Measurements from ENCODE around the gene LBH. TPM values are rescaled to one million over a fixed set of nuclear protein-coding genes. Genes with fewer than 3 reads are reported as not detected.
"Not testable (repeated sequence)": the region's sequence is repeated elsewhere in the genome, so short reads cannot be mapped to it uniquely, and the experiment has no call there.

The LBH gene
- total RNA-seq, 2 experiments from 2014 or later = 3.0 to 3.7 TPM

DNA sequence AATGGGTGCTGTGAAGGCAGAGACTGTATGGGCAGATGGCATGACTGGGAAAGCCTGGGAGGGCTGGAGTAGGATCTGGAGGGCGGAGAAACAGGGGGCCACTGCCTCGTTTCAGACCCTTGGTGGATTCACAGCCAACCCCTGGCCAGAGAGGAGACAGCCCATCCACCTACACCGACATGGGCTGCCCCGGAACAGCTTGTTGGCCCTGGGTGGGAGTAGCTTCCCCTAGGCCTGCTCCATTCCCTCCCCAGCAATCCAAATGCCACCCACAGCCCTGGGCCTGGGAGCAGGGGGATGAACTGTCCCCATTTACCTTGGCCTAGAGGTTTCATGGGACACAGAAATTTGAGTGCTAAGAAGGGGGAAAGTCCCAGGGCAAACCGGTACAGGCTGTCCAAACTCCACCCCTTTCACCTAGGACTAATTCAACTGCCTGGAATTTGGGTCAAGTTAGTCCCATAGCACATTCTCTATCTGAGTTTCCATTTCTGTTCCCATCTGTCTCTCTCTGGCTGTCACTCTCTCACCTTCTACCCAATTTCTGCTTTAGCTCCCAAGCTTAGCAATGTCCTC, 37.0 kb downstream of the LBH start:
- Histone ChIP-seq H3K27ac (ENCODE audit: low read depth, low read length, poor library complexity, severe bottlenecking) (no peak overlapping the region), H3K9me3 (ENCODE audit: low read length) (no peaks in the 10 kb centered on the region), H2AFZ (ENCODE audit: low read length) (no peak overlapping the region), H4K20me1 (ENCODE audit: insufficient read depth, low read length) (no peaks in the 10 kb centered on the region), H3K4me3 (ENCODE audit: low read depth, low read length, poor library complexity, severe bottlenecking) (no peak overlapping the region), H3K36me3 (ENCODE audit: insufficient read depth, low read length) (no peaks in the 10 kb centered on the region), H3K79me2 (ENCODE audit: insufficient read depth, low read depth, low read length) (no peaks in the 10 kb centered on the region), H3K4me2 (ENCODE audit: low read length) (no peak overlapping the region), H3K4me1 (ENCODE audit: insufficient read depth, low read length, poor library complexity, severe bottlenecking) (peaks cover 22% of the 10 kb centered on the region), H3K9me2 (ENCODE audit: insufficient read depth, low read length) (no peaks in the 10 kb centered on the region)
- no peak for DNase-seq (ENCODE audit: low spot score)
- ChIA-PET CTCF (ENCODE audit: unreplicated experiment) (no interaction called here), POLR2A (interaction anchor here (0.6 to 3.7 kb wide), 9 partner anchors 8 to 962 kb away, joined by 3 to 30 read pairs (median 5); no protein-coding TSS in a partner anchor)
- TF ChIP-seq, protein P1, sequence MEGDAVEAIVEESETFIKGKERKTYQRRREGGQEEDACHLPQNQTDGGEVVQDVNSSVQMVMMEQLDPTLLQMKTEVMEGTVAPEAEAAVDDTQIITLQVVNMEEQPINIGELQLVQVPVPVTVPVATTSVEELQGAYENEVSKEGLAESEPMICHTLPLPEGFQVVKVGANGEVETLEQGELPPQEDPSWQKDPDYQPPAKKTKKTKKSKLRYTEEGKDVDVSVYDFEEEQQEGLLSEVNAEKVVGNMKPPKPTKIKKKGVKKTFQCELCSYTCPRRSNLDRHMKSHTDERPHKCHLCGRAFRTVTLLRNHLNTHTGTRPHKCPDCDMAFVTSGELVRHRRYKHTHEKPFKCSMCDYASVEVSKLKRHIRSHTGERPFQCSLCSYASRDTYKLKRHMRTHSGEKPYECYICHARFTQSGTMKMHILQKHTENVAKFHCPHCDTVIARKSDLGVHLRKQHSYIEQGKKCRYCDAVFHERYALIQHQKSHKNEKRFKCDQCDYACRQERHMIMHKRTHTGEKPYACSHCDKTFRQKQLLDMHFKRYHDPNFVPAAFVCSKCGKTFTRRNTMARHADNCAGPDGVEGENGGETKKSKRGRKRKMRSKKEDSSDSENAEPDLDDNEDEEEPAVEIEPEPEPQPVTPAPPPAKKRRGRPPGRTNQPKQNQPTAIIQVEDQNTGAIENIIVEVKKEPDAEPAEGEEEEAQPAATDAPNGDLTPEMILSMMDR (conservative IDR thresholded peaks at IDR 0.05; ENCODE audit: low read length) = no peak
- no peak for TF ChIP-seq EZH2phosphoT487 (IDR thresholded peaks at IDR 0.05; ENCODE audit: borderline replicate concordance, low read depth, low read length)
- intact Hi-C loops (cut with micrococcal nuclease; ENCODE audit: unreplicated experiment) = no loop called here
- BruUV-seq (replicated peaks) = no TSS peak

DNA sequence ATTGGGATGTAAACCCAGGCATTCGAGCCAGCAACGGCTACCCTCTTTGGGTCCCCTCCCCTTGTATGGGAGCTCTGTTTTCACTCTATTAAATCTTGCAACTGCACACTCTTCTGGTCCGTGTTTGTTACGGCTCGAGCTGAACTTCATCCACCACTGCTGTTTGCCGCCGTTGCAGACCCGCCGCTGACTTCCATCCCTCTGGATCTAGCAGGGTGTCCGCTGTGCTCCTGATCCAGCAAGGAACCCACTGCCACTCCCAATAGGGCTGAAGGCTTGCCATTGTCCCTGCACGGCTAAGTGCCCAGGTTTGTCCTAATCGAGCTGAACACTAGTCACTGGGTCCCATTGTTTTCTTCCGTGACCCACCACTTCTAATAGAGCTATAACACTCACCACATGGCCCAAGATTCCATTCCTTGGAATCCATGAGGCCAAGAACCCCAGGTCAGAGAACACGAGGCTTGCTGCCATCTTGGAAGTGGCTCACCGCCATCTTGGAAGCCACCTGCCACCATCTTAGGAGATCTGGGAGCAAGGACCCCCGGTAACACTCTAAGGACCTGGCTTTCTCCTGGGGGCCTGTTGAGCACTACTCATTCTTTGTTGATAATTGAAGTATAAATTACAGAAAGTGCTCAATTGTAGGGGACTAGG, 37.9 kb downstream of the LBH start:
- H3K4me1 ChIP-seq (ENCODE audit: insufficient read depth, low read length, poor library complexity, severe bottlenecking) = peaks cover 22% of the 10 kb centered on the region
- H3K9me3 ChIP-seq (ENCODE audit: low read length); BruUV-seq (replicated peaks); H2AFZ ChIP-seq (ENCODE audit: low read length); H4K20me1 ChIP-seq (ENCODE audit: insufficient read depth, low read length); H3K4me2 ChIP-seq (ENCODE audit: low read length); intact Hi-C loops (cut with micrococcal nuclease; ENCODE audit: unreplicated experiment); DNase-seq (ENCODE audit: low spot score); H3K4me3 ChIP-seq (ENCODE audit: low read depth, low read length, poor library complexity, severe bottlenecking); H3K9me2 ChIP-seq (ENCODE audit: insufficient read depth, low read length); H3K79me2 ChIP-seq (ENCODE audit: insufficient read depth, low read depth, low read length); H3K36me3 ChIP-seq (ENCODE audit: insufficient read depth, low read length); H3K27ac ChIP-seq (ENCODE audit: low read depth, low read length, poor library complexity, severe bottlenecking): not testable (repeated sequence)
- POLR2A ChIA-PET = interaction anchor here (2.2 to 3.7 kb wide), 2 partner anchors 13 to 41 kb away, joined by 10 to 30 read pairs; no protein-coding TSS in a partner anchor
- CTCF ChIA-PET (ENCODE audit: unreplicated experiment) = interaction anchor here (0.9 kb wide), 1 partner anchor 13 kb away, joined by 3 read pairs; no protein-coding TSS in a partner anchor

DNA sequence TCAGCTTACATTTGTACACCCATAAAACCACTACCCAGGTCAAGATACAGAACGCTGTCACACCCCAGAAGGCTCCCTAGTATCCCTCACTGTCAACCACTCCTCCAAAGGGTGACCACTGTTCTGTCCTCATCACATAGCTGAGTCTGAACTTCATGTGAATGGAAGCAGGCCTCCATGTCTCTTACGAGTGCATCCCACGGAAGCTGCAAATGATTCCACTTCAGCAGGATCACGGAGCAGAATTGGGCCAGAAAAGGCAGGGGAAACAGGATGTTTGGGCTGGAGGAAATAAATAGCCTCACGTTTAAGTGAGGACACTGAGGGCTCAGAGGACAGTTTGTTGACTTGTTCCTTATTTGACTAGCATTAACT, 38.4 kb downstream of the LBH start:
- Histone ChIP-seq H3K27ac (ENCODE audit: low read depth, low read length, poor library complexity, severe bottlenecking) (no peak overlapping the region), H4K20me1 (ENCODE audit: insufficient read depth, low read length) (no peaks in the 10 kb centered on the region), H3K4me2 (ENCODE audit: low read length) (no peak overlapping the region), H3K79me2 (ENCODE audit: insufficient read depth, low read depth, low read length) (no peaks in the 10 kb centered on the region), H3K9me2 (ENCODE audit: insufficient read depth, low read length) (no peaks in the 10 kb centered on the region), H3K4me1 (ENCODE audit: insufficient read depth, low read length, poor library complexity, severe bottlenecking) (peaks cover 22% of the 10 kb centered on the region), H3K9me3 (ENCODE audit: low read length) (no peaks in the 10 kb centered on the region), H3K4me3 (ENCODE audit: low read depth, low read length, poor library complexity, severe bottlenecking) (no peak overlapping the region), H2AFZ (ENCODE audit: low read length) (no peak overlapping the region), H3K36me3 (ENCODE audit: insufficient read depth, low read length) (no peaks in the 10 kb centered on the region)
- BruUV-seq (replicated peaks) = no TSS peak
- DNase-seq (ENCODE audit: low spot score) = no peak
- TF ChIP-seq EZH2phosphoT487 (IDR thresholded peaks at IDR 0.05; ENCODE audit: borderline replicate concordance, low read depth, low read length) = no peak
- TF ChIP-seq, protein P1 (conservative IDR thresholded peaks at IDR 0.05; ENCODE audit: low read length) = no peak
- POLR2A ChIA-PET = interaction anchor here (2.0 kb wide), 1 partner anchor 12 kb away, joined by 10 read pairs; no protein-coding TSS in a partner anchor
- CTCF ChIA-PET (ENCODE audit: unreplicated experiment) = interaction anchor here (0.9 kb wide), 1 partner anchor 12 kb away, joined by 3 read pairs; no protein-coding TSS in a partner anchor
- intact Hi-C loops (cut with micrococcal nuclease; ENCODE audit: unreplicated experiment) = no loop called here

All from OCI-LY7 (cell line).